ENCODE results near the gene MAN1A2.

DNA sequence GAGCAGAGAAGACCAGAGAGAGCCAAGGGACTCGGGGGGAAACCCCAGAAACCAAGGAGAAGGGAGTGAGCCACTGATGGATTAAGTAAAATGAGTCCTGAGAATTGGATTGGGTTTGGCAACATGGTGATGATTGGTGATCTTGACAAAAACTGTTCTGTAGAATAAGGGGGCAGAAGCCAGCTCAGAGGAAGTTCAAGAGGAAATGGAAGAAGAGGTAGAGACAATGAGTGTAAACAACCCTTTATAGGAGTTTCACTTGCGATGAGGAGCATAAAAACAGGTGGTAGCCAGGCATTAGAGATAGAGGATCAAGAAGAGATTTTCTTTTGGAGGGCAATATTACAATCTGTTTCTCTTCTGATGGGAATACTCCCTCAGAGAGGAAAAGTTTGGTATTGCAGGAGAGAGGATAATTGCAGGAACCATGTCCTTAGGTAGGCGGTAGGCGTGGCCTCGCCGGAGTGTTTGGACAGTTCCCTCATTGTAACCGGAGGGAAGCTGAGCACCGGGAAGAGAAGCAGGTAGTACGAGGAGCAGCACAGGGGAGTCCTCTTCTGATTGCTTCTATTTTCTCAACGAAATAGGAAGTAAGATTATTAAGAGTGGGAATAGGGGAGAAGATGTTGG lies 170.2 kb downstream of the MAN1A2 start:
- TF ChIP-seq ZNF621 (tag by site-specific recombination; IDR thresholded peaks at IDR 0.05) (no peak), CTCF (tag by site-specific recombination; IDR thresholded peaks at IDR 0.05) (no peak), SETDB1 (IDR thresholded peaks at IDR 0.05; ENCODE audit: insufficient read length, low read length) (no peak), ZNF521 (tag by site-specific recombination; IDR thresholded peaks at IDR 0.05) (no peak), ZBTB8A (tag by site-specific recombination; IDR thresholded peaks at IDR 0.05) (no peak), ZNF274 (IDR thresholded peaks at IDR 0.05; ENCODE audit: low read length) (no peak), ZNF274 (tag by site-specific recombination; IDR thresholded peaks at IDR 0.05; ENCODE audit: borderline replicate concordance) (no peak), HIC1 (tag by site-specific recombination; IDR thresholded peaks at IDR 0.05) (no peak), ZNF202 (tag by site-specific recombination; IDR thresholded peaks at IDR 0.05; ENCODE audit: borderline replicate concordance) (no peak), SP2 (tag by site-specific recombination; IDR thresholded peaks at IDR 0.05) (no peak), ZNF776 (tag by site-specific recombination; IDR thresholded peaks at IDR 0.05; ENCODE audit: borderline replicate concordance) (no peak)
- TF ChIP-seq, protein P1, sequence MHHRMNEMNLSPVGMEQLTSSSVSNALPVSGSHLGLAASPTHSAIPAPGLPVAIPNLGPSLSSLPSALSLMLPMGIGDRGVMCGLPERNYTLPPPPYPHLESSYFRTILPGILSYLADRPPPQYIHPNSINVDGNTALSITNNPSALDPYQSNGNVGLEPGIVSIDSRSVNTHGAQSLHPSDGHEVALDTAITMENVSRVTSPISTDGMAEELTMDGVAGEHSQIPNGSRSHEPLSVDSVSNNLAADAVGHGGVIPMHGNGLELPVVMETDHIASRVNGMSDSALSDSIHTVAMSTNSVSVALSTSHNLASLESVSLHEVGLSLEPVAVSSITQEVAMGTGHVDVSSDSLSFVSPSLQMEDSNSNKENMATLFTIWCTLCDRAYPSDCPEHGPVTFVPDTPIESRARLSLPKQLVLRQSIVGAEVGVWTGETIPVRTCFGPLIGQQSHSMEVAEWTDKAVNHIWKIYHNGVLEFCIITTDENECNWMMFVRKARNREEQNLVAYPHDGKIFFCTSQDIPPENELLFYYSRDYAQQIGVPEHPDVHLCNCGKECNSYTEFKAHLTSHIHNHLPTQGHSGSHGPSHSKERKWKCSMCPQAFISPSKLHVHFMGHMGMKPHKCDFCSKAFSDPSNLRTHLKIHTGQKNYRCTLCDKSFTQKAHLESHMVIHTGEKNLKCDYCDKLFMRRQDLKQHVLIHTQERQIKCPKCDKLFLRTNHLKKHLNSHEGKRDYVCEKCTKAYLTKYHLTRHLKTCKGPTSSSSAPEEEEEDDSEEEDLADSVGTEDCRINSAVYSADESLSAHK (tag by site-specific recombination; IDR thresholded peaks at IDR 0.05), result no peak
- TF ChIP-seq, protein P2, sequence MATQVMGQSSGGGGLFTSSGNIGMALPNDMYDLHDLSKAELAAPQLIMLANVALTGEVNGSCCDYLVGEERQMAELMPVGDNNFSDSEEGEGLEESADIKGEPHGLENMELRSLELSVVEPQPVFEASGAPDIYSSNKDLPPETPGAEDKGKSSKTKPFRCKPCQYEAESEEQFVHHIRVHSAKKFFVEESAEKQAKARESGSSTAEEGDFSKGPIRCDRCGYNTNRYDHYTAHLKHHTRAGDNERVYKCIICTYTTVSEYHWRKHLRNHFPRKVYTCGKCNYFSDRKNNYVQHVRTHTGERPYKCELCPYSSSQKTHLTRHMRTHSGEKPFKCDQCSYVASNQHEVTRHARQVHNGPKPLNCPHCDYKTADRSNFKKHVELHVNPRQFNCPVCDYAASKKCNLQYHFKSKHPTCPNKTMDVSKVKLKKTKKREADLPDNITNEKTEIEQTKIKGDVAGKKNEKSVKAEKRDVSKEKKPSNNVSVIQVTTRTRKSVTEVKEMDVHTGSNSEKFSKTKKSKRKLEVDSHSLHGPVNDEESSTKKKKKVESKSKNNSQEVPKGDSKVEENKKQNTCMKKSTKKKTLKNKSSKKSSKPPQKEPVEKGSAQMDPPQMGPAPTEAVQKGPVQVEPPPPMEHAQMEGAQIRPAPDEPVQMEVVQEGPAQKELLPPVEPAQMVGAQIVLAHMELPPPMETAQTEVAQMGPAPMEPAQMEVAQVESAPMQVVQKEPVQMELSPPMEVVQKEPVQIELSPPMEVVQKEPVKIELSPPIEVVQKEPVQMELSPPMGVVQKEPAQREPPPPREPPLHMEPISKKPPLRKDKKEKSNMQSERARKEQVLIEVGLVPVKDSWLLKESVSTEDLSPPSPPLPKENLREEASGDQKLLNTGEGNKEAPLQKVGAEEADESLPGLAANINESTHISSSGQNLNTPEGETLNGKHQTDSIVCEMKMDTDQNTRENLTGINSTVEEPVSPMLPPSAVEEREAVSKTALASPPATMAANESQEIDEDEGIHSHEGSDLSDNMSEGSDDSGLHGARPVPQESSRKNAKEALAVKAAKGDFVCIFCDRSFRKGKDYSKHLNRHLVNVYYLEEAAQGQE (tag by site-specific recombination; IDR thresholded peaks at IDR 0.05), result peak; percentile 78
- TF ChIP-seq, protein P3, sequence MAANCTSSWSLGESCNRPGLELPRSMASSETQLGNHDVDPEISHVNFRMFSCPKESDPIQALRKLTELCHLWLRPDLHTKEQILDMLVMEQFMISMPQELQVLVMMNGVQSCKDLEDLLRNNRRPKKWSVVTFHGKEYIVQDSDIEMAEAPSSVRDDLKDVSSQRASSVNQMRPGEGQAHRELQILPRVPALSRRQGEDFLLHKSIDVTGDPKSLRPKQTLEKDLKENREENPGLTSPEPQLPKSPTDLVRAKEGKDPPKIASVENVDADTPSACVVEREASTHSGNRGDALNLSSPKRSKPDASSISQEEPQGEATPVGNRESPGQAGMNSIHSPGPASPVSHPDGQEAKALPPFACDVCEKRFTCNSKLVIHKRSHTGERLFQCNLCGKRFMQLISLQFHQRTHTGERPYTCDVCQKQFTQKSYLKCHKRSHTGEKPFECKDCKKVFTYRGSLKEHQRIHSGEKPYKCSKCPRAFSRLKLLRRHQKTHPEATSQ (tag by site-specific recombination; IDR thresholded peaks at IDR 0.05), result no peak
